Stimulated activated CD8-positive, alpha-beta memory T cell treated with anti-CD3 and anti-CD28 coated beads, Interleukin-15, amount 100 ng/mL, for 4 hours (primary cell): Measurements from ENCODE around the gene SAA4.
"Not testable (repeated sequence)": the region's sequence is repeated elsewhere in the genome, so short reads cannot be mapped to it uniquely, and the experiment has no call there.

Experiments used
- DNase-seq, 2 donors: peaks; one replicate each; pipeline ENCODE4 v3.0.0-alpha.2; 2020; ENCODE audit warnings: low read depth in 2 of 2

SAA4 gene

DNA sequence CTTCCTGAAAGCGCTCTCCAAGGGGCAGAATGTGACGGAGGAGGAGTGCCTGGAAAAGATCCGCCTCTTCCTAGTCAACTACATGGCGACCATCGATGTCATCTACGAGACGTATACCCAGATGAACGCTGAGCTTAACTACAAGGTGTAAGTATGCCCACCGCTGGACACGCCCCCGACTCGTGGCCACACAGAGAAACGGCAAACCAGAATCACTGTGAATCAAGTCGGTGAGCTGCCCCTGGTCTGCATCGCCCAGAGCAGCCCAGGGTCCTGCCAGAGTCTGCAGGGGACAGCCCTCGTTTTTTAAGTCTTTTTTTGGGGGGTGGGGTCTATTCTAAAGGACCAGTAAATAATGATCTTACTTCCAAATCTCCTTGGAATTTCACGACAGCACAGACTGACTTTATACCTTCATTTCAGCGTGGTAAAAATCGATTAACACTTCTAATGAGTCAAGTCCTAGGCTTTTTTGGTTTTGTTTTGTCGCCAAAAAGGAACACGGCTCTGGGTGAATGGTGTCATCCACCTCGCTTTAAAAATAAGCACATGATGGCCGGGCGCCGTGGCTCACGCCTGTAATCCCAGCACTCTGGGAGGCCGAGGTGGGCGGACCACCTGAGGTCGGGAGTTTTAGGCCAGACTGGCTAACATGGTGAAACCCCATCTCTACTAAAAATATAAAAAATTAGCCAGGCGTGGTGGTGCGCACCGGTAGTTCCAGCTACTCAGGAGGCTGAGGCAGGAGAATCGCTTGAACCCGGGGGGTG is 46.9 kb downstream of the SAA4 start:
- DNase-seq: not testable (repeated sequence)

DNA sequence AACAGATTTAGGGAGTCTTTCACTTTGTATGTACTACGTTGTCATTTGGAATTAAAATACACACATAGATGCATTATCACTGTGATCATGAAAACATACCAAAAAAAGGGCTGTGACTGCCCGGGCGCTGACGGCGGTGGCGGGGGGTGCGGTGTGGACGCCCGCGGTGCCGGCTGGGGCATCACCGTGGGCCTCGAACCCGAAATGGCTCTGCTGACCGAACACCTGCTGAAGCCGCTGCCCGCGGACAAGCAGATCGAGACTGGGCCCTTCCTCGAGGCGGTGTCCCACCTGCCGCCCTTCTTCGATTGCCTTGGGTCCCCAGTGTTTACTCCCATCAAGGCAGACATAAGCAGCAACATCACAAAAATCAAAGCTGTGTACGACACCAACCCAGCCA is 47.8 kb downstream of the SAA4 start:
- no peak for DNase-seq
